NCI-H510A (cell line): ENCODE data around the gene ADAMTSL3.

Experiments used
- DNase-seq: peaks from one replicate; lab custom pipeline; 2025; lab: John Stamatoyannopoulos, UW

The ADAMTSL3 gene

GRCh38 chr15:83980637-83981036 lies 326.7 kb downstream of the ADAMTSL3 start:
- DNase-seq = no peak

- DNase-seq = no peak
These were observed 328.8 kb downstream of the ADAMTSL3 start for GRCh38 chr15:83982748-83983147.

GRCh38 chr15:83983634-83984458 lies 329.9 kb downstream of the ADAMTSL3 start:
- DNase-seq = no peak

- DNase-seq = no peak
These were observed 330.7 kb downstream of the ADAMTSL3 start for GRCh38 chr15:83984601-83985000.

- no peak for DNase-seq
These were observed 337.2 kb downstream of the ADAMTSL3 start for GRCh38 chr15:83991163-83991562.

GRCh38 chr15:83992324-83993031 lies 338.6 kb downstream of the ADAMTSL3 start:
- no peak for DNase-seq

GRCh38 chr15:83993591-83993990 lies 339.7 kb downstream of the ADAMTSL3 start:
- no peak for DNase-seq

GRCh38 chr15:83998486-83998885 lies 344.6 kb downstream of the ADAMTSL3 start:
- no peak for DNase-seq

GRCh38 chr15:83999396-84000135 lies 345.6 kb downstream of the ADAMTSL3 start:
- DNase-seq = no peak

GRCh38 chr15:84001037-84001436 lies 347.1 kb downstream of the ADAMTSL3 start:
- DNase-seq = no peak

- no peak for DNase-seq
These were observed 347.7 kb downstream of the ADAMTSL3 start for GRCh38 chr15:84001655-84002054.

- DNase-seq = no peak
These were observed 350.0 kb downstream of the ADAMTSL3 start for GRCh38 chr15:84003791-84004503.

GRCh38 chr15:84006421-84006820 lies 352.5 kb downstream of the ADAMTSL3 start:
- no peak for DNase-seq

GRCh38 chr15:84009616-84010015 lies 355.7 kb downstream of the ADAMTSL3 start:
- no peak for DNase-seq

- DNase-seq = no peak
These were observed 356.3 kb downstream of the ADAMTSL3 start for GRCh38 chr15:84010246-84010645.

GRCh38 chr15:84016371-84016770 lies 362.4 kb downstream of the ADAMTSL3 start:
- DNase-seq = no peak

GRCh38 chr15:84022516-84022915 lies 368.6 kb downstream of the ADAMTSL3 start:
- no peak for DNase-seq

GRCh38 chr15:84023636-84024035 lies 369.7 kb downstream of the ADAMTSL3 start:
- no peak for DNase-seq

- no peak for DNase-seq
These were observed 380.1 kb downstream of the ADAMTSL3 start for GRCh38 chr15:84033793-84034553.

GRCh38 chr15:84034578-84035398 lies 380.9 kb downstream of the ADAMTSL3 start:
- no peak for DNase-seq
